Erythroblast (primary cell): ENCODE measurements around the gene OTUD1.

ENCODE experiments used
- GATA1 ChIP-seq: IDR thresholded peaks from 2 replicates; pipeline ENCODE4 v1.6.1; 2011; ENCODE audit warnings: low read depth, mild to moderate bottlenecking, control low read depth, low read length, moderate library complexity
- POLR2A ChIP-seq: IDR thresholded peaks from 2 replicates; pipeline ENCODE4 v1.6.1; 2011; ENCODE audit warnings: mild to moderate bottlenecking, low read length

- TF ChIP-seq POLR2A: no peak
- no peak for TF ChIP-seq GATA1
Observed at GRCh38 chr10:23472181-23472580, 33.3 kb downstream of the OTUD1 start.
